GM20000 (cell line): Measurements from ENCODE around the gene FBXW5.

ENCODE experiments used
- DNase-seq: peaks from one replicate; pipeline ENCODE4 v3.0.0; 2012; ENCODE audit warnings: low spot score
- CTCF ChIP-seq: IDR thresholded peaks from 2 replicates; pipeline ENCODE4 v1.5.1; 2012; ENCODE audit warnings: mild to moderate bottlenecking, control low read depth; ENCODE audit errors: extremely low read depth, missing control alignments

Gene FBXW5

GRCh38 chr9:136953771-136954269, 9.3 kb upstream of the FBXW5 start:
- no peak for TF ChIP-seq CTCF
- no peak for DNase-seq

GRCh38 chr9:136952876-136953770, 8.6 kb upstream of the FBXW5 start:
- DNase-seq: no peak
- no peak for TF ChIP-seq CTCF

GRCh38 chr9:136952321-136952850, 7.8 kb upstream of the FBXW5 start:
- DNase-seq: no peak

GRCh38 chr9:136951541-136952320, 7.2 kb upstream of the FBXW5 start, which contains the start of gene LCN12:
Gene LCN12 (plus strand): TSS chr9:136952273. CDS start chr9:136952328, 55 bp downstream.
- DNase-seq: no peak
- TF ChIP-seq CTCF: no peak

More at GRCh38 chr9:136952321-136952850, 7.8 kb upstream of the FBXW5 start:
- TF ChIP-seq CTCF: no peak

- no peak for TF ChIP-seq CTCF
- no peak for DNase-seq
Measured at GRCh38 chr9:136950656-136951276, 6.2 kb upstream of the FBXW5 start.

- TF ChIP-seq CTCF: no peak
- DNase-seq: peak; percentile 100
Measured at GRCh38 chr9:136949817-136950655, 5.5 kb upstream of the FBXW5 start.
